HEK293 (cell line): ENCODE data around the gene KIF13A.

ENCODE experiments used
- CTCF ChIA-PET: fragments of 350-600 bp; formaldehyde crosslinking; extraction: SDS; loops from one replicate; lab custom pipeline; 2021; ENCODE audit warnings: antibody characterized with exemption; lab: Yijun Ruan, JAX
- POLR2A ChIA-PET: fragments of 300-600 bp; formaldehyde crosslinking; extraction: SDS; loops from one replicate; lab custom pipeline; 2020; ENCODE audit warnings: antibody characterized with exemption, inconsistent platforms; lab: Yijun Ruan, JAX
- H3K27ac ChIP-seq: fragments of 200-500 bp; sonication (Bioruptor generic); 2 replicates; pipeline ENCODE4 v1.5.1; 2014; ENCODE audit warnings: low read depth, low read length, control low read depth, inconsistent platforms; ENCODE audit errors: extremely low read depth
- H3K36me3 ChIP-seq, 2 experiments: fragments of 200-500 bp in 1 of 2; sonication (Bioruptor generic) in 1 of 2; 1 replicate in 1 of 2; 2 replicates in 1 of 2; pipeline ENCODE4 v1.5.1; 2014 to 2017; ENCODE audit warnings: inconsistent platforms in 2 of 2, low read length in 2 of 2; ENCODE audit not compliant: control insufficient read depth in 2 of 2, insufficient read depth in 1 of 2
- H3K4me1 ChIP-seq: fragments of 200-500 bp; sonication (Bioruptor generic); 2 replicates; pipeline ENCODE4 v1.5.1; 2014; ENCODE audit warnings: mild to moderate bottlenecking, low read length, inconsistent platforms; ENCODE audit not compliant: control insufficient read depth, insufficient read depth
- H3K4me3 ChIP-seq: 2 replicates; pipeline ENCODE4 v1.5.1; 2011; ENCODE audit warnings: low read depth, mild to moderate bottlenecking, control low read depth, low read length, moderate library complexity
- H3K9me3 ChIP-seq: fragments of 200-500 bp; sonication (Bioruptor generic); 2 replicates; pipeline ENCODE4 v1.5.1; 2014; ENCODE audit warnings: low read depth, low read length, inconsistent platforms; ENCODE audit not compliant: control insufficient read depth, insufficient read depth
- IKZF3 ChIP-seq: fragments of 450-650 bp; IDR thresholded peaks from 2 replicates; pipeline ENCODE4 v1.5.0; 2018; ENCODE audit warnings: missing biosample characterization, mild to moderate bottlenecking, missing genetic modification characterization, moderate library complexity
- KLF1 ChIP-seq: fragments of 450-650 bp; formaldehyde crosslinking; IDR thresholded peaks from 2 replicates; pipeline ENCODE4 v1.5.1; 2016; ENCODE audit warnings: missing biosample characterization, missing genetic modification characterization
- KLF10 ChIP-seq: fragments of 450-650 bp; IDR thresholded peaks from 2 replicates; pipeline ENCODE4 v1.5.1; 2018; ENCODE audit warnings: missing biosample characterization, mild to moderate bottlenecking, missing genetic modification characterization
- KLF8 ChIP-seq: fragments of 450-650 bp; formaldehyde crosslinking; IDR thresholded peaks from 2 replicates; pipeline ENCODE4 v1.5.1; 2016; ENCODE audit warnings: missing biosample characterization, missing genetic modification characterization
- MZF1 ChIP-seq: fragments of 450-650 bp; formaldehyde crosslinking; IDR thresholded peaks from 2 replicates; pipeline ENCODE4 v1.5.1; 2017; ENCODE audit warnings: missing biosample characterization, missing genetic modification characterization, borderline replicate concordance
- ZFP3 ChIP-seq: fragments of 450-650 bp; formaldehyde crosslinking; IDR thresholded peaks from 2 replicates; pipeline ENCODE4 v1.5.1; 2016; ENCODE audit warnings: low read depth, missing biosample characterization, missing genetic modification characterization
- ZFP37 ChIP-seq: fragments of 450-650 bp; formaldehyde crosslinking; IDR thresholded peaks from 2 replicates; pipeline ENCODE4 v1.5.1; 2016; ENCODE audit warnings: missing biosample characterization, missing genetic modification characterization
- ZFP41 ChIP-seq: fragments of 450-650 bp; formaldehyde crosslinking; IDR thresholded peaks from 2 replicates; pipeline ENCODE4 v1.5.1; 2016; ENCODE audit warnings: missing biosample characterization, missing genetic modification characterization, borderline replicate concordance
- ZNF133 ChIP-seq: fragments of 450-650 bp; formaldehyde crosslinking; IDR thresholded peaks from 2 replicates; pipeline ENCODE4 v1.5.1; 2016; ENCODE audit warnings: missing biosample characterization, missing genetic modification characterization
- ZNF169 ChIP-seq: fragments of 450-650 bp; formaldehyde crosslinking; IDR thresholded peaks from 2 replicates; pipeline ENCODE4 v1.5.1; 2016; ENCODE audit warnings: missing biosample characterization, missing genetic modification characterization
- ZNF23 ChIP-seq: fragments of 450-650 bp; formaldehyde crosslinking; IDR thresholded peaks from 2 replicates; pipeline ENCODE4 v1.5.1; 2016; ENCODE audit warnings: missing biosample characterization, missing genetic modification characterization, borderline replicate concordance
- ZNF280C ChIP-seq: fragments of 450-650 bp; formaldehyde crosslinking; IDR thresholded peaks from 2 replicates; pipeline ENCODE4 v1.5.1; 2016; ENCODE audit warnings: missing biosample characterization, missing genetic modification characterization
- ZNF302 ChIP-seq: fragments of 450-650 bp; formaldehyde crosslinking; IDR thresholded peaks from 2 replicates; pipeline ENCODE4 v1.5.1; 2016; ENCODE audit warnings: missing biosample characterization, missing genetic modification characterization, low read depth
- ZNF324 ChIP-seq: fragments of 450-650 bp; formaldehyde crosslinking; IDR thresholded peaks from 2 replicates; pipeline ENCODE4 v1.5.1; 2016; ENCODE audit warnings: missing biosample characterization, missing genetic modification characterization
- ZNF341 ChIP-seq: fragments of 450-650 bp; formaldehyde crosslinking; IDR thresholded peaks from 2 replicates; pipeline ENCODE4; 2016; ENCODE audit warnings: low read depth, missing biosample characterization, missing genetic modification characterization
- ZNF394 ChIP-seq: fragments of 450-650 bp; formaldehyde crosslinking; IDR thresholded peaks from 2 replicates; pipeline ENCODE4 v1.5.1; 2016; ENCODE audit warnings: missing biosample characterization, missing genetic modification characterization, mild to moderate bottlenecking, moderate library complexity, borderline replicate concordance
- ZNF426 ChIP-seq: fragments of 450-650 bp; formaldehyde crosslinking; IDR thresholded peaks from 2 replicates; pipeline ENCODE4 v1.5.1; 2017; ENCODE audit warnings: missing biosample characterization, missing genetic modification characterization, mild to moderate bottlenecking, inconsistent platforms, moderate library complexity
- ZNF521 ChIP-seq: fragments of 450-650 bp; formaldehyde crosslinking; IDR thresholded peaks from 2 replicates; pipeline ENCODE4 v1.5.1; 2017; ENCODE audit warnings: missing biosample characterization, mild to moderate bottlenecking, missing genetic modification characterization
- ZNF701 ChIP-seq: fragments of 450-650 bp; formaldehyde crosslinking; IDR thresholded peaks from 2 replicates; pipeline ENCODE4 v1.5.1; 2016; ENCODE audit warnings: missing biosample characterization, missing genetic modification characterization
- ZNF707 ChIP-seq: fragments of 450-650 bp; formaldehyde crosslinking; IDR thresholded peaks from 2 replicates; pipeline ENCODE4 v1.5.1; 2016; ENCODE audit warnings: missing biosample characterization, missing genetic modification characterization
- ZNF747 ChIP-seq: fragments of 450-650 bp; formaldehyde crosslinking; IDR thresholded peaks from 2 replicates; pipeline ENCODE4 v1.5.1; 2016; ENCODE audit warnings: missing biosample characterization, missing genetic modification characterization
- ZNF768 ChIP-seq: fragments of 450-650 bp; formaldehyde crosslinking; IDR thresholded peaks from 2 replicates; pipeline ENCODE4 v1.5.1; 2018; ENCODE audit warnings: missing biosample characterization, mild to moderate bottlenecking, missing genetic modification characterization
- ZNF785 ChIP-seq: fragments of 450-650 bp; formaldehyde crosslinking; IDR thresholded peaks from 2 replicates; pipeline ENCODE4 v1.5.1; 2016; ENCODE audit warnings: missing biosample characterization, missing genetic modification characterization
- TF ChIP-seq, protein P1 (sequence below): fragments of 450-650 bp; formaldehyde crosslinking; IDR thresholded peaks from 2 replicates; pipeline ENCODE4 v1.5.1; 2016; ENCODE audit warnings: missing biosample characterization, missing genetic modification characterization

The KIF13A gene

DNA sequence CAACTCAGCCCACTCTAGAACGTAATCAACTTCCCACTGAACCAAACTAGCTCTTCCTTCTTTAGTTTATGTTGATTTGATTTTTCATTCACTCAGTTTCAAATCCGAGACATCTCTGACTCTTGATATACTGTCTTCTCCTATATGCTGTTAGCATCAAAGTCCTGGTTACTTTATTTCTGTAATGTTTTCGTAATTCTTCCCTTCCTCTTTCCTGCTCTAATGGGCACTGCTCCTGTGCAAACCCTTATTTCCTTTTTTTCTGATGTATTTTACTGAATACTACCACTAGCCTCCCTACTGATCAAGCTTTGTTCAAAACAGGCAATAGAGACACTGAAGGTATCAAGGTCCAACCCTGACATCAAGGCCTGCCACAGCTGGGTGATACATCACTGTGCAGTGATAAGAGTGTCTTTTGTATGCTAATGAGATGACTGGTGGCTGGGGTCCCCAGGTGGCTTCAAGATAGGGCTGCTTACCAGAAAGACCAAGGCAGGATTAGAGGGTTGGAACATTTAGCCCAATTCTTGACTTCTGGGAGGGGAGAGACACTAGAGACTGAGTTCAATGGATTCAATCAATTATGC lies 95.2 kb downstream of the KIF13A start:
- CTCF ChIA-PET: interaction anchor here (0.7 kb wide), 1 partner anchor 203 kb away, joined by 3 read pairs; no protein-coding TSS in a partner anchor
- no peaks in the 10 kb centered on the region for H3K9me3 ChIP-seq
- no peak overlapping the region for H3K4me3 ChIP-seq
- no peak for TF ChIP-seq ZNF701 (tag by site-specific recombination)
- no peak for TF ChIP-seq ZNF280C (tag by site-specific recombination)
- no peak for TF ChIP-seq KLF1 (tag by site-specific recombination)
- no peak for TF ChIP-seq ZNF747 (tag by site-specific recombination)
- no peak for TF ChIP-seq ZFP37 (tag by site-specific recombination)
- TF ChIP-seq ZFP41: no peak
- TF ChIP-seq, protein P1, sequence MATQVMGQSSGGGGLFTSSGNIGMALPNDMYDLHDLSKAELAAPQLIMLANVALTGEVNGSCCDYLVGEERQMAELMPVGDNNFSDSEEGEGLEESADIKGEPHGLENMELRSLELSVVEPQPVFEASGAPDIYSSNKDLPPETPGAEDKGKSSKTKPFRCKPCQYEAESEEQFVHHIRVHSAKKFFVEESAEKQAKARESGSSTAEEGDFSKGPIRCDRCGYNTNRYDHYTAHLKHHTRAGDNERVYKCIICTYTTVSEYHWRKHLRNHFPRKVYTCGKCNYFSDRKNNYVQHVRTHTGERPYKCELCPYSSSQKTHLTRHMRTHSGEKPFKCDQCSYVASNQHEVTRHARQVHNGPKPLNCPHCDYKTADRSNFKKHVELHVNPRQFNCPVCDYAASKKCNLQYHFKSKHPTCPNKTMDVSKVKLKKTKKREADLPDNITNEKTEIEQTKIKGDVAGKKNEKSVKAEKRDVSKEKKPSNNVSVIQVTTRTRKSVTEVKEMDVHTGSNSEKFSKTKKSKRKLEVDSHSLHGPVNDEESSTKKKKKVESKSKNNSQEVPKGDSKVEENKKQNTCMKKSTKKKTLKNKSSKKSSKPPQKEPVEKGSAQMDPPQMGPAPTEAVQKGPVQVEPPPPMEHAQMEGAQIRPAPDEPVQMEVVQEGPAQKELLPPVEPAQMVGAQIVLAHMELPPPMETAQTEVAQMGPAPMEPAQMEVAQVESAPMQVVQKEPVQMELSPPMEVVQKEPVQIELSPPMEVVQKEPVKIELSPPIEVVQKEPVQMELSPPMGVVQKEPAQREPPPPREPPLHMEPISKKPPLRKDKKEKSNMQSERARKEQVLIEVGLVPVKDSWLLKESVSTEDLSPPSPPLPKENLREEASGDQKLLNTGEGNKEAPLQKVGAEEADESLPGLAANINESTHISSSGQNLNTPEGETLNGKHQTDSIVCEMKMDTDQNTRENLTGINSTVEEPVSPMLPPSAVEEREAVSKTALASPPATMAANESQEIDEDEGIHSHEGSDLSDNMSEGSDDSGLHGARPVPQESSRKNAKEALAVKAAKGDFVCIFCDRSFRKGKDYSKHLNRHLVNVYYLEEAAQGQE (tag by site-specific recombination): no peak
- TF ChIP-seq ZFP3 (tag by site-specific recombination): no peak
- TF ChIP-seq ZNF707 (tag by site-specific recombination): no peak
- TF ChIP-seq ZNF324: no peak
- no peak for TF ChIP-seq MZF1
- TF ChIP-seq ZNF133 (tag by site-specific recombination): no peak
- no peak for TF ChIP-seq ZNF785 (tag by site-specific recombination)
- TF ChIP-seq ZNF302 (tag by site-specific recombination): no peak
- no peak for TF ChIP-seq KLF10
- TF ChIP-seq KLF8 (tag by site-specific recombination): no peak
- TF ChIP-seq ZNF341 (tag by site-specific recombination): no peak
- no peak overlapping the region for H3K27ac ChIP-seq
- H3K36me3 ChIP-seq: peaks cover 0 to 6% of the 10 kb centered on the region in 2 experiments; a peak in 1 of 3 replicates
- no peaks in the 10 kb centered on the region for H3K4me1 ChIP-seq
- POLR2A ChIA-PET: no interaction called here

DNA sequence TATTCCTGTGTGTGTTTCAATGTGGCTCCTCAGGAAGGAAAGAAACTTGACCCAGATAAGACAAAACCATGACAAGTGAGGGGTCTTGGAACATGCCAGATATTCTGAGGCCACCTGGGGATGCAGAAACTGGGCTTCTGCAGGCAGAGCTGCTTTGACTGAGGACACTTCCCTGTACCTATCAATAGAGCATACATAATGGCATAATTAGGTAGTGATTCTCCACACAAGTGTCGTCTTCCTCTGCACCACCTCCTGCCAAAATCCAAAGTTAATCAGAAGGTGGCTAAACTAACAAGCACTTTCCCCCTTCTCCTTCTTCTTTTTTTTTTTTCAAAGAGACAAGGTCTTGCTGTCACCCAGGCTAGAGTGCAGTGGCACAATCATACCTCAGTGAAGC lies 97.1 kb downstream of the KIF13A start:
- Histone ChIP-seq H3K9me3 (no peaks in the 10 kb centered on the region), H3K4me3 (no peak overlapping the region), H3K27ac (no peak overlapping the region), H3K4me1 (no peaks in the 10 kb centered on the region), H3K36me3 (peaks cover 0 to 6% of the 10 kb centered on the region in 2 experiments; a peak in 1 of 3 replicates)
- CTCF ChIA-PET: no interaction called here
- TF ChIP-seq ZFP3 (tag by site-specific recombination) (no peak), ZNF768 (tag by site-specific recombination) (no peak), ZNF707 (tag by site-specific recombination) (no peak), ZNF521 (tag by site-specific recombination) (no peak), ZNF169 (tag by site-specific recombination) (no peak), IKZF3 (tag by site-specific recombination) (no peak), ZNF23 (tag by site-specific recombination) (no peak), ZNF426 (tag by site-specific recombination) (no peak), ZNF394 (tag by site-specific recombination) (no peak)
- POLR2A ChIA-PET: no interaction called here
